Stimulated activated naive CD8-positive, alpha-beta T cell treated with anti-CD3 and anti-CD28 coated beads, Interleukin-15, Interleukin-2, amounts not matched to agents 100 ng/mL and 50 ng/mL, for 24 hours (primary cell): Measurements from ENCODE around the gene RUFY3.
"Not testable (repeated sequence)": the region's sequence is repeated elsewhere in the genome, so short reads cannot be mapped to it uniquely, and the experiment has no call there.

Source experiments
- H3K27ac Mint-ChIP-seq: one replicate; pipeline ENCODE4 v1.8.0; 2021; ENCODE audit warnings: mild to moderate bottlenecking, mixed read lengths
- H3K27me3 Mint-ChIP-seq: one replicate; pipeline ENCODE4 v1.8.0; 2021; ENCODE audit warnings: mixed read lengths
- H3K36me3 Mint-ChIP-seq: one replicate; pipeline ENCODE4 v1.8.0; 2021; ENCODE audit warnings: low read depth, mixed read lengths
- H3K4me1 Mint-ChIP-seq: one replicate; pipeline ENCODE4 v1.8.0; 2021; ENCODE audit warnings: low read depth, mixed read lengths
- H3K4me3 Mint-ChIP-seq: one replicate; pipeline ENCODE4 v1.8.0; 2021; ENCODE audit warnings: mild to moderate bottlenecking, mixed read lengths
- H3K9me3 Mint-ChIP-seq: one replicate; pipeline ENCODE4 v1.8.0; 2021; ENCODE audit warnings: mixed read lengths

RUFY3 gene, protein sequence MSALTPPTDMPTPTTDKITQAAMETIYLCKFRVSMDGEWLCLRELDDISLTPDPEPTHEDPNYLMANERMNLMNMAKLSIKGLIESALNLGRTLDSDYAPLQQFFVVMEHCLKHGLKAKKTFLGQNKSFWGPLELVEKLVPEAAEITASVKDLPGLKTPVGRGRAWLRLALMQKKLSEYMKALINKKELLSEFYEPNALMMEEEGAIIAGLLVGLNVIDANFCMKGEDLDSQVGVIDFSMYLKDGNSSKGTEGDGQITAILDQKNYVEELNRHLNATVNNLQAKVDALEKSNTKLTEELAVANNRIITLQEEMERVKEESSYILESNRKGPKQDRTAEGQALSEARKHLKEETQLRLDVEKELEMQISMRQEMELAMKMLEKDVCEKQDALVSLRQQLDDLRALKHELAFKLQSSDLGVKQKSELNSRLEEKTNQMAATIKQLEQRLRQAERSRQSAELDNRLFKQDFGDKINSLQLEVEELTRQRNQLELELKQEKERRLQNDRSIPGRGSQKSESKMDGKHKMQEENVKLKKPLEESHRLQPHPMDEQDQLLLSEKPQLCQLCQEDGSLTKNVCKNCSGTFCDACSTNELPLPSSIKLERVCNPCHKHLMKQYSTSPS

DNA sequence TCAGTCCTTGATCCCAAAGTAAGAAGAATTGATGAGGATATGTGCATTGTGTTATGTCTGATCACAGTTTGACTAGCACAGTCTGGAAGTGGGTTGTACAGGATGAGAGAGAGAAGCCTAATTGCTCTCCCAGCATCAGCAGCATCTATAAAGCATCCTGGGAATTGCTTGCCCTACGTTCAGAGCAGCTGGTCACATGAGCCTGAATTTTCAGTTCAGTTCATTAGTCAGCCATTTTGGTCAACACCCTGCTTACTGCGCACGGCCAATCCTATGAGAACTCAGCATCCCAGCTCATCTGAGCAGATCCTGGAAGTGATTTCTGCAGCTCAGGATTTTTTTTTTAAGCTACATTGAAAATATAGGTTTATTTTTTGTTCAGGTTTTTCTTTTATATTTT, at the start of gene RUFY3:
RUFY3 (plus strand) TSS at position 218 of the 400 bp plus-strand sequence. CDS start 610 bp downstream, outside the sequence.
- Mint-ChIP-seq H3K4me1 (peaks cover 20% of the 10 kb centered on the region), H3K27me3 (no peaks in the 10 kb centered on the region), H3K4me3 (peak within 1 kb of the TSS; percentile 2), H3K36me3 (no peaks in the 10 kb centered on the region), H3K27ac (peak within 1 kb of the TSS; percentile 36), H3K9me3 (no peaks in the 10 kb centered on the region)

DNA sequence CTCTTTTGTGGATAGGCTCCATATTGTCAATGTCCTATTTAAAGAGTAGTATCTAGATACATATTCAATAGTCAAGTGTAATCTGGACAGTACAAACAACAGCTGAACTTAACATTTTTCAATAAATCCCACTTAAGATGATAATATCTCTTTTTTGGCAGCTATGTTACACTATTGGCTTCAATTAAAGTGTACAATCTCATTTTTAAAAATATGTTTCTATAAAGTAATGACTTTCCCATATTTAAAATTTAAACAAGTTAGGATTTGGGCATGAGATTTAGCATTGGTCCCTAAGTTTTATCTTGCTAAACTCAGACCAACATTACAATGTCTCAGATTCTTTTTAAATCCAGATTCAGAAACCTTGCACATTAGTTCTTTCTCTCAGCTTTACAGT, 47.6 kb upstream of the RUFY3 start:
- Mint-ChIP-seq H3K9me3 (no peaks in the 10 kb centered on the region), H3K4me3 (no peak overlapping the region), H3K27ac (no peak overlapping the region), H3K4me1 (peaks cover 22% of the 10 kb centered on the region), H3K36me3 (no peaks in the 10 kb centered on the region), H3K27me3 (no peaks in the 10 kb centered on the region)

DNA sequence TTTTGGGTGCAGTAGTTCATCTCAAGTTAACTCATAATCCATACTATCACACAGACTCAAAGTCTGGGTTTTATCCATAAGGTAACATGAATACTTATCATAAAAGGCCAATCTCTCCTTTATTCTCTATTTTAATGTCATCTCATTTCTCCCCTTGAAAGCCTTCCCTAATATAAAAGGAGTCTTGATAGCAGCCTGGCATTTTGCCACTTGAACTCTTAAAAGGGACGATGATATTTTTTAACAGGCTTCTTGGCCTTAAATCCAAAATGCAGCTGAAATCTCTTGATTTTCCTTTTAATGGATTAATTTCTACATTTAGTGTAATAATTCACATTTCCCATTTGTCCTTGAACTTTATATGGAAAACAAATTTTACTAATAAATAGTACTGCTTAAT, 47.0 kb upstream of the RUFY3 start:
- no peaks in the 10 kb centered on the region for H3K27me3 Mint-ChIP-seq
- peaks cover 27% of the 10 kb centered on the region for H3K4me1 Mint-ChIP-seq
- H3K27ac Mint-ChIP-seq, result no peak overlapping the region
- no peaks in the 10 kb centered on the region for H3K9me3 Mint-ChIP-seq
- no peaks in the 10 kb centered on the region for H3K36me3 Mint-ChIP-seq
- H3K4me3 Mint-ChIP-seq, result no peak overlapping the region

DNA sequence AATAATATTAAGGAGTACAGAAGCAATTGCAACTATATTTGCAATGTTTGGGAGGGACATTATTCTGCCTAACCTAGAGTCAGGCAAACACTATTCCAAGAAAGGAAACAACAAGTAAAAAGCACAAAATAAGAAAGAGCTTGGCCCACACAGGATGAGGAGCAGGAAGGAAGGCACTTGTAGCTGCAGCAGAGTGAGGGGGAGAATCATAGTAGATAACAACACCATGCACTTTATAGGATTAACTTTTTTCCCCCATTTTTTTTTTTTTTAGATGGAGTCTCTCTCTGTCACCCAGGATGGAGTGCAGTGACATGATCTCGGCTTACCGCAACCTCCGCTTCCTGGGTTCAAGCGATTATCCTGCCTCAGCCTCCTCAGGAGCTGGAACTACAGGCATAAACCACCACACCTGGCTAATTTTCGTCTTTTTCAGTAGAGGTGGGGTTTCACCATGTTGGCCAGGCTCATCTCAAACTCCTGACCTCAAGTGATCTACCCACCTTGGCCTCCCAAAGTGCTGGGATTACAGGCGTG, 45.1 kb upstream of the RUFY3 start:
- Mint-ChIP-seq H3K27me3 (no peaks in the 10 kb centered on the region), H3K36me3 (no peaks in the 10 kb centered on the region), H3K4me1 (peaks cover 36% of the 10 kb centered on the region), H3K27ac (no peak overlapping the region), H3K9me3 (no peaks in the 10 kb centered on the region), H3K4me3 (no peak overlapping the region)

DNA sequence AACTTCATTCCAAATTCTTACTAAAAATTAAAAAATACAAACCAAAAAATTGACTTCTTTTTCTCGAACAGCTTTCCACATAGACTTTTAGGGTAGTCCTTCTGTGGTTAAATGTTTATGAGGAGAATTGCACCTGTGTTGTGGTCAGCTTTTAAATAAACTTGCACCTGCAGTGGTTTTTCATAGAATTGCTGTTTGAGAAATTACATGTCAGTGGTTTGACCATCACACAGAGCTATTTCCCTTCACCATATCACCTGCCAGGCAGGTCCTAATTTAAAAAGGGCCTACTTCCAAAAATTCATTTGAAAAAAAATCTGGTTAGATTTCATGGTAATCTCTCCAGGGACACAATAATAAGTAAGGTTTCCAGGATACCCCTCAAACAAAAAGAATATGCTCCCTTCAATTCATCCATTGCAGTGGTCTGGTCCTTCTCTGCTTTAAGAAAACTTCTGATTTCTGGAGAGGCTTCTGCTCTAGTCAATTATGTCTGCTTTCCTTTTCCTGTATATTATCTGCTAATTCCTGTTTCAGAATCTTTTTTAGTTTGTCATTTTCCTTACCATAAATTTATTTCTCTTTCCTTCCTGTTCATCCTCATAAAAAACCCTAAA, 43.3 kb upstream of the RUFY3 start:
- Mint-ChIP-seq H3K4me1 (peaks cover 36% of the 10 kb centered on the region), H3K27ac (no peak overlapping the region), H3K4me3 (no peak overlapping the region), H3K36me3 (no peaks in the 10 kb centered on the region), H3K27me3 (no peaks in the 10 kb centered on the region), H3K9me3 (no peaks in the 10 kb centered on the region)

DNA sequence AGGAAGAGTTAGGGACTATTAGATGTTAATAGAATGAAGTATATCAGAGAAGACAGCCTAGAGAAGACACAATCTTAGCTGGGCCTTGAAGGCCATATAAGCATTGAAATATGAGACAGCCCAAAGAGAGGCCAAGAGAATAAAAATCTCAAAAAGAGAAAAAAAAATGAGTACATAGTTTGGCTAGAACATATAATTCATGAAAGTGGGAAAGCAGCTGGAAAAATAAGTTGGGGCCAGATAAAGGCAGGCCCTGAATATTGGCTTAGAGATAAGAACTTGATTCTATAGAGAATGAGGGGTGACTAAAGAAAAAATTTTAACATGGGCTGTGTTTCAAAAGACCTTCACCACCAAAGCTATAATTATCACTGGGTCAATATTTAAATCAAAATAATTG, 40.8 kb upstream of the RUFY3 start:
- no peak overlapping the region for H3K4me3 Mint-ChIP-seq
- H3K4me1 Mint-ChIP-seq, result peaks cover 36% of the 10 kb centered on the region
- H3K9me3 Mint-ChIP-seq, result no peaks in the 10 kb centered on the region
- no peaks in the 10 kb centered on the region for H3K27me3 Mint-ChIP-seq
- H3K36me3 Mint-ChIP-seq, result no peaks in the 10 kb centered on the region
- H3K27ac Mint-ChIP-seq, result no peak overlapping the region

DNA sequence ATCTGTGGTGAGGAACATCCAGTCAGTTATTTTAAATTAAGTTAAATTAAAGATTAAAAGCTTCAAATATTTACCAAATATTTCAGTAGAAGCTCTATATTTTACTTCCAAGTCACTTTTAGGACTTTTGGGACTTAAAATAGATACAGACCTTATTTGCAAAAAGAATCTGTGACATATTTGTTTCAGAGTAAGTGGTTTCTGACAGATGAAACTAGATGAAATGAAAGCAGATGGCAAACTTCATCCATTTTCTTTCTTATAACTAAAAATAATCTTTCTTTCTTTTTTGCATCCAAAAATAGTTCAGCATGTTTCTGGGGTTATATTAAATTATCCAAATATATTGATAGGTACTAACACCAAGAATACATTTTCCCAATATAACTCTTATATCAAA, 40.1 kb upstream of the RUFY3 start:
- H3K27ac Mint-ChIP-seq, result no peak overlapping the region
- H3K27me3 Mint-ChIP-seq, result no peaks in the 10 kb centered on the region
- no peaks in the 10 kb centered on the region for H3K9me3 Mint-ChIP-seq
- H3K36me3 Mint-ChIP-seq, result no peaks in the 10 kb centered on the region
- peaks cover 32% of the 10 kb centered on the region for H3K4me1 Mint-ChIP-seq
- no peak overlapping the region for H3K4me3 Mint-ChIP-seq

DNA sequence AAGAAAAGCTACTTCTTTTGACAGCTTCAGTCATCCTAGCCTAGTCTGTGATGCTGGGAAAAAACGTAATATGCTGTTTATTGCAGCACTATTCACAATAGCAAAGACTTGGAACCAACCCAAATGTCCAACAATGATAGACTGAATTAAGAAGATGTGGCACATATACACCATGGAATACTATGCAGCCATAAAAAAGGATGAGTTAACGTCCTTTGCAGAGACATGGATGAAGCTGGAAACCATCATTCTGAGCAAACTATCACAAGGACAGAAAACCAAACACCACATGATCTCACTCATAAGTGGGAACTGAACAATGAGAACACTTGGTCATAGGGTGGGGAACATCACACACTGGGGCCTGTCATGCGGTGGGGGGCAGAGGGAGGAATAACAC, 39.6 kb upstream of the RUFY3 start:
- H3K9me3 Mint-ChIP-seq, H3K36me3 Mint-ChIP-seq, H3K4me3 Mint-ChIP-seq, H3K27me3 Mint-ChIP-seq, H3K27ac Mint-ChIP-seq: not testable (repeated sequence)
- H3K4me1 Mint-ChIP-seq, result peaks cover 27% of the 10 kb centered on the region

DNA sequence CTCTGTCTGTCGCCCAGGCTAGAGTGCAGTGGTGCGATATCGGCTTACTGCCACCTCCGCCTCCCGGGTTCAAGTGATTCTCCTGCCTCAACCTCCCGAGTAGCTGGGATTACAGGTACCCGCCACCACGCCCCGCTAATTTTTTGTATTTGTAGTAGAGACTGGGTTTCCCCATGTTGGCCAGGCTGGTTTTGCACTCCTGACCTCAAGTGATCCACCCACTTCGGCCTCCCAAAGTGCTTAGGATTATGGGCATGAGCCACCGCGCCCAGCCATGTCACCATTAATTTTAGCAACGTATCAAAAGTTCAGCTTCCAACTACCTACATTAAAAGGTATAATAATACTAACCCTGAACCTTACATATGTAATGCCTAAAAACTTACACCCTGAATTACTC, 34.4 kb upstream of the RUFY3 start:
- Mint-ChIP-seq H3K4me1 (peaks cover 47% of the 10 kb centered on the region), H3K27me3 (no peaks in the 10 kb centered on the region), H3K36me3 (peaks cover 37% of the 10 kb centered on the region), H3K27ac (peak overlapping the region; percentile 99), H3K4me3 (peak overlapping the region; percentile 99), H3K9me3 (no peaks in the 10 kb centered on the region)

DNA sequence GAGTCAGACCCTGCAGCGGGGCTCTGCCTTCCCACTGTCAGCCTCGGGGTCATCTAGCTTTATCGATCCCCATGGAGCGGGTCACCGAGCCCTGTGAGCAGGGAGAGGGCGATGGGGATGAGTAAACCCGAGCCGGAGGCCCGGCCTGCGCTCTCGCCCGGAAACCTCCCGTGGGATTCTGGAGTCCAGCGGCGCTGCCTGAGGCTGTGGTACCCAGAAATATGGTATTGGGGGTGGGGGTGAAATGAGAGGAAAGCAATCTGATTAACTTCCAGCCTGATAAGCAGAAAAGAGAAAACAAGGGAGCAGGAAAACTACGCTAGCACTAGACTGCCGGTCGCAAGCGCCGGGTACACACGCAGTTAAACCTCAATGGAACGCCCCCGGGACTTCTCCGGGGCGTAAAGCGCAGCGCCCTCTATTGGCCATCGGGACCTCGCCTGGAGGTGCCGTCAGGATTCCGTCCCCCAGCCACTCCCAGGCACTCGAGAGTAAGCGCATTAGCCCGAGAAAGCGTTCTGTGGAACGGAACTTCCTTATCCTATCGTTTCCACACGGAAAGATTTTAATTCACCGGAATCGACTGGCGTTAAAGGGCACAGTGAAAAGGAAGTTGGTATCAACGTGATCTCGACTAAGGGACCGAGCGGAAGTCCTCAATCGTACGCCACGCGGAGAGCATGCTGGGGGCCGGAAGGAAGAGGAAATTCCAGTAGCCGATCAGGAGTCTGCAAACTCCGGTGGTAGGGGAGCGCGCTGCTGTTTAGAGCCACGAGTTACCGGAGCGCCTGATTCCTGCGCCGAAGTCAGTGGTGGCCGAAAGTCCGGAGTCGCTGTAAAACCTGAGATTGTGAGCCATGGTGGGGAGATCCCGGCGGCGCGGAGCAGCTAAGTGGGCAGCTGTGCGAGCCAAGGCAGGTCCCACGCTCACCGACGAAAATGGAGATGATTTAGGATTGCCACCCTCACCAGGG, 33.7 kb upstream of the RUFY3 start, which contains the start of gene UTP3:
UTP3 (plus strand) TSS at position 712 of the 974 bp plus-strand sequence; CDS start at position 858, 146 bp downstream.
- peak within 1 kb of the TSS; percentile 99 for H3K27ac Mint-ChIP-seq
- no peaks in the 10 kb centered on the region for H3K27me3 Mint-ChIP-seq
- peaks cover 40% of the 10 kb centered on the region for H3K36me3 Mint-ChIP-seq
- no peaks in the 10 kb centered on the region for H3K9me3 Mint-ChIP-seq
- H3K4me1 Mint-ChIP-seq, result peaks cover 47% of the 10 kb centered on the region
- H3K4me3 Mint-ChIP-seq, result peak within 1 kb of the TSS; percentile 99

DNA sequence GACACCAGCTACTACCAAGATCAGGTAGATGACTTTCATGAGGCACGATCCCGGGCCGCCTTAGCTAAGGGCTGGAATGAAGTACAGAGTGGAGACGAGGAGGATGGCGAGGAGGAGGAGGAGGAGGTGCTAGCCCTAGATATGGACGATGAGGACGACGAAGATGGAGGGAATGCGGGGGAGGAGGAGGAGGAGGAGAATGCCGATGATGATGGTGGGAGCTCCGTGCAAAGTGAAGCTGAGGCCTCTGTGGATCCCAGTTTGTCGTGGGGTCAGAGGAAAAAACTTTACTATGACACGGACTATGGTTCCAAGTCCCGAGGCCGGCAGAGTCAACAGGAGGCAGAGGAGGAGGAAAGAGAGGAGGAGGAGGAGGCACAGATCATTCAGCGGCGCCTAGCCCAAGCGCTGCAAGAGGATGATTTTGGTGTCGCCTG, 33.0 kb upstream of the RUFY3 start:
- Mint-ChIP-seq H3K9me3 (no peaks in the 10 kb centered on the region), H3K4me3 (peak overlapping the region; percentile 99), H3K27me3 (no peaks in the 10 kb centered on the region), H3K4me1 (peaks cover 47% of the 10 kb centered on the region), H3K27ac (peak overlapping the region; percentile 99), H3K36me3 (peaks cover 43% of the 10 kb centered on the region)

DNA sequence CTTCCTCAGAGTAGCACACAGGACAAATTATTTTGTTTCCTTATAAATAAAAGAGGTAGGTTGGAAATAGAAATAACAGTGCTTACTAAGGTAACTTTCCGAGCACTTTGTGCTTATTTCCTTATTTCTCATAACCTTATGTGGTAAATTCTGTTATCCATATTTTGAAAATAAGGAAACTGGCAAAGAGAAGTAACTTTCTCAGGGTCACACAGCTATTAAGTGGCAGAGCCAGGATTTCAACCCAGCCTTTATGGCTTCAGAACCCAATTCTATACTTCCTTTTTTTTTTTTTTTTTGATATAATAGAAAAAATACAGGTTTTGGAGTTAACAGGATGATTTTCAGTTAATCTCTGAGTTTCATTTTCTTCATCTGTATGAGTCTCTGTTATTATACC, 30.1 kb upstream of the RUFY3 start:
- H3K27me3 Mint-ChIP-seq, result no peaks in the 10 kb centered on the region
- H3K4me3 Mint-ChIP-seq, result peak overlapping the region; percentile 99
- no peak overlapping the region for H3K27ac Mint-ChIP-seq
- H3K9me3 Mint-ChIP-seq, result no peaks in the 10 kb centered on the region
- peaks cover 43% of the 10 kb centered on the region for H3K36me3 Mint-ChIP-seq
- peaks cover 47% of the 10 kb centered on the region for H3K4me1 Mint-ChIP-seq

DNA sequence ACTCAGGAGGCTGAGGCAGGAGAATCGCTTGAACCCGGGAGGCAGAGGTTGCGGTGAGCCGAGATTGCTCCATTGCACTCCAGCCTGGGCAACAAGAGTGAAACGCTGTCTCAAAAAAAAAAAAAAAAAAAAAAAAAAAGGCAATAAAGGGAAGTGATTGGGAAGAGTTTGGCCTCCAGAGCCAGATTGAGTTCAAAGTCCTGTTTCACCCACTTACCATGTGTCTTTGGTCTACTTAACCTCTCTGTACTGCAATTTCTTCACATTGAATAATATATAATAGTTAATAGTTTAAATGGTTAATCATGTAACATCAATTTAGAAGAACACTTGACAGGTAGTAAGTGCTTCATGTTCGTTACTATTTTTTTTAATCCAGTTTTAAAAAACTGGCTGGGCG, 27.1 kb upstream of the RUFY3 start:
- not testable (repeated sequence) for H3K4me3 Mint-ChIP-seq, H3K27me3 Mint-ChIP-seq, H3K9me3 Mint-ChIP-seq, H3K27ac Mint-ChIP-seq
- peaks cover 24% of the 10 kb centered on the region for H3K4me1 Mint-ChIP-seq
- H3K36me3 Mint-ChIP-seq, result peaks cover 29% of the 10 kb centered on the region

DNA sequence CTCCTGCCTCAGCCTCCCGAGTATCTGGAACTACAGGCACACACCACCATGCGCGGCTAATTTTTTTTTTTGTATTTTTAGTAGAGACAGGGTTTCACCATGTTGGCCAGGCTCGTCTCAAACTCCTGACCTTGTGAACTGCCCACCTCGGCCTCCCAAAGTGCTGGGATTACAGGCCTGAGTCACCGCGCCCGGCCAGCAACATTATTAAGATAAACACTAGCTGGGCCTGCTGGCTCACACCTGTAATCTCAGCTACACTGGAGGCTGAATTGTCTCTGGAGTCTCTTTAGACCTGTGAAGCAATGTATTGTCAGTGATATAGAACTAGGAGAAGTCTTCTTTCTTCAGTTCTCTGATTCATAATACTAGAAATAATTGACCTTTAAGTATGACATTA, 23.3 kb upstream of the RUFY3 start:
- not testable (repeated sequence) for H3K27ac Mint-ChIP-seq, H3K9me3 Mint-ChIP-seq, H3K27me3 Mint-ChIP-seq, H3K4me3 Mint-ChIP-seq, H3K4me1 Mint-ChIP-seq, H3K36me3 Mint-ChIP-seq
